C4-2B (cell line): ENCODE measurements around the gene C5orf58.
"Not testable (repeated sequence)": the region's sequence is repeated elsewhere in the genome, so short reads cannot be mapped to it uniquely, and the experiment has no call there.

ENCODE experiments used
- H3K27ac ChIP-seq: fragments of 450-650 bp; 2 replicates; pipeline ENCODE4 v1.5.1; 2017
- CTCF ChIP-seq: fragments of 450-650 bp; conservative IDR thresholded peaks from 2 replicates; pipeline ENCODE4 v1.5.1; 2017; ENCODE audit warnings: mild to moderate bottlenecking
- ZFX ChIP-seq: fragments of 450-650 bp; IDR thresholded peaks from 2 replicates; pipeline ENCODE4 v1.6.1; 2017

C5orf58 gene

GRCh38 chr5:170235876-170236864 lies 3.4 kb downstream of the C5orf58 start:
- TF ChIP-seq CTCF (no peak), ZFX (no peak)
- H3K27ac ChIP-seq: no peak overlapping the region

GRCh38 chr5:170238456-170239196 lies 5.8 kb downstream of the C5orf58 start:
- TF ChIP-seq ZFX (no peak), CTCF (no peak)

GRCh38 chr5:170245436-170245835 lies 12.7 kb downstream of the C5orf58 start:
- H3K27ac ChIP-seq: not testable (repeated sequence)

More at GRCh38 chr5:170238456-170239196, 5.8 kb downstream of the C5orf58 start:
- no peak overlapping the region for H3K27ac ChIP-seq

GRCh38 chr5:170246126-170246870 lies 13.5 kb downstream of the C5orf58 start:
- TF ChIP-seq CTCF: no peak
- TF ChIP-seq ZFX: no peak
- H3K27ac ChIP-seq: no peak overlapping the region

GRCh38 chr5:170247363-170247762 lies 14.6 kb downstream of the C5orf58 start:
- TF ChIP-seq CTCF: no peak
- TF ChIP-seq ZFX: no peak
- H3K27ac ChIP-seq: no peak overlapping the region

GRCh38 chr5:170248172-170248930 lies 15.6 kb downstream of the C5orf58 start:
- no peak for TF ChIP-seq CTCF
- TF ChIP-seq ZFX: no peak
- no peak overlapping the region for H3K27ac ChIP-seq

- not testable (repeated sequence) for H3K27ac ChIP-seq
Observed at GRCh38 chr5:170248931-170249227, 16.1 kb downstream of the C5orf58 start.
